Measurements from ENCODE around the gene IL15RA.

GRCh38 chr10:5932345-5932744 is 45.0 kb downstream of the IL15RA start:
- TF ChIP-seq CTCF (IDR thresholded peaks at IDR 0.05) (no peak), POLR2A (IDR thresholded peaks at IDR 0.05) (no peak)

Measured in esophagus squamous epithelium (tissue), 4 donors.